HG02973 (cell line): Measurements from ENCODE around the gene TBXAS1.

ENCODE experiments used
- ATAC-seq: cut with Tn5 transposase; IDR thresholded peaks from one replicate; pipeline ENCODE4 v1.9.1; 2021; ENCODE audit warnings: moderate library complexity; ENCODE audit not compliant: unreplicated experiment

The TBXAS1 gene

GRCh38 chr7:139973101-139974050, 144.3 kb downstream of the TBXAS1 start:
- no peak for ATAC-seq

- ATAC-seq = no peak
Measured at GRCh38 chr7:139974179-139974811, 145.2 kb downstream of the TBXAS1 start.

- no peak for ATAC-seq
Measured at GRCh38 chr7:139976055-139976837, 147.2 kb downstream of the TBXAS1 start.

- ATAC-seq = no peak
Measured at GRCh38 chr7:139976838-139977656, 148.0 kb downstream of the TBXAS1 start.

GRCh38 chr7:139981511-139981895, 152.4 kb downstream of the TBXAS1 start:
- no peak for ATAC-seq

GRCh38 chr7:139982927-139983920, 154.2 kb downstream of the TBXAS1 start:
- ATAC-seq = no peak

GRCh38 chr7:139984642-139985539, 155.8 kb downstream of the TBXAS1 start:
- ATAC-seq = no peak

GRCh38 chr7:139985811-139986210, 156.7 kb downstream of the TBXAS1 start:
- no peak for ATAC-seq

GRCh38 chr7:139987691-139988516, 158.8 kb downstream of the TBXAS1 start:
- no peak for ATAC-seq

- no peak for ATAC-seq
Measured at GRCh38 chr7:139989366-139990141, 160.5 kb downstream of the TBXAS1 start.

GRCh38 chr7:139990142-139990535, 161.1 kb downstream of the TBXAS1 start:
- no peak for ATAC-seq

GRCh38 chr7:139990571-139991268, 161.7 kb downstream of the TBXAS1 start:
- no peak for ATAC-seq

GRCh38 chr7:139991269-139991666, 162.2 kb downstream of the TBXAS1 start:
- no peak for ATAC-seq

- no peak for ATAC-seq
Measured at GRCh38 chr7:139991911-139992310, 162.8 kb downstream of the TBXAS1 start.

GRCh38 chr7:139992353-139993044, 163.4 kb downstream of the TBXAS1 start:
- no peak for ATAC-seq

GRCh38 chr7:139993169-139993568, 164.1 kb downstream of the TBXAS1 start:
- ATAC-seq = no peak
